PC-9 (cell line): ENCODE data around the gene PIAS1. TPM values are rescaled to one million over a fixed set of nuclear protein-coding genes. Genes with fewer than 3 reads are reported as not detected.

ENCODE experiments used
- BruUV-seq: library from RNA; stranded (reverse); fragments of 400-500 nt; replicated peaks from 2 replicates; lab custom pipeline; 2021; lab: Mats Ljungman, UMichigan
- CTCF ChIA-PET: fragments of 300-600 bp; sonication (Branson Sonifier 250); formaldehyde crosslinking; loops from one replicate; lab custom pipeline; 2022; ENCODE audit warnings: antibody characterized with exemption; lab: Charles Lee
- POLR2A ChIA-PET: fragments of 300-600 bp; sonication (Branson Sonifier 250); formaldehyde crosslinking; loops from one replicate; lab custom pipeline; 2022; ENCODE audit warnings: antibody characterized with exemption; ENCODE audit not compliant: unreplicated experiment; lab: Charles Lee
- DNase-seq, 2 experiments: peaks; one replicate each; pipeline versions ENCODE4 v3.0.0 to v3.0.0-alpha.2; 2015 to 2022; ENCODE audit warnings: mixed read lengths in 1 of 2
- H2AFZ ChIP-seq: fragments of 200-600 bp; sonication (generic); 2 replicates; pipeline ENCODE4 v1.8.1; 2017; ENCODE audit warnings: antibody characterized with exemption
- H3F3A ChIP-seq: fragments of 200-600 bp; sonication (generic); 2 replicates; pipeline ENCODE4 v1.8.1; 2017; ENCODE audit warnings: antibody characterized with exemption, mild to moderate bottlenecking, low read depth; ENCODE audit not compliant: insufficient read depth
- H3K27ac ChIP-seq: fragments of 200-600 bp; sonication (generic); 2 replicates; pipeline ENCODE4 v1.6.1; 2016; ENCODE audit warnings: mixed run types
- H3K27me3 ChIP-seq: fragments of 200-600 bp; sonication (generic); 2 replicates; pipeline ENCODE4 v1.6.1; 2016; ENCODE audit warnings: low read depth, mixed run types; ENCODE audit not compliant: insufficient read depth
- H3K36me3 ChIP-seq: fragments of 200-600 bp; sonication (generic); 2 replicates; pipeline ENCODE4 v1.6.1; 2016; ENCODE audit warnings: low read depth, mixed run types
- H3K4me1 ChIP-seq: fragments of 200-600 bp; sonication (generic); replicated peaks from 2 replicates; pipeline ENCODE4 v1.6.1; 2016; ENCODE audit warnings: mixed run types; ENCODE audit not compliant: insufficient read depth
- H3K4me2 ChIP-seq: fragments of 200-600 bp; sonication (generic); 2 replicates; pipeline ENCODE4 v1.6.1; 2017; ENCODE audit warnings: mixed run types
- H3K4me3 ChIP-seq: fragments of 200-600 bp; sonication (generic); 2 replicates; pipeline ENCODE4 v1.6.1; 2016; ENCODE audit warnings: mixed run types
- H3K79me2 ChIP-seq: fragments of 200-600 bp; sonication (generic); 2 replicates; pipeline ENCODE4 v1.6.1; 2017; ENCODE audit warnings: low read depth, mixed run types
- H3K9me2 ChIP-seq: fragments of 200-600 bp; sonication (generic); 2 replicates; pipeline ENCODE4 v1.8.1; 2017; ENCODE audit warnings: mild to moderate bottlenecking; ENCODE audit not compliant: insufficient read depth
- H3K9me3 ChIP-seq: fragments of 200-600 bp; sonication (generic); 2 replicates; pipeline ENCODE4 v1.8.1; 2016; ENCODE audit warnings: low read depth; ENCODE audit not compliant: insufficient read depth
- H4K20me1 ChIP-seq: fragments of 200-600 bp; sonication (generic); 2 replicates; pipeline ENCODE4 v1.8.1; 2017; ENCODE audit not compliant: insufficient read depth
- EZH2 ChIP-seq: fragments of 200-600 bp; sonication (generic); IDR thresholded peaks from 2 replicates; pipeline ENCODE4 v1.8.0; 2017; ENCODE audit warnings: antibody characterized with exemption, low read depth
- intact Hi-C: fragments of 100-400 bp; cut with micrococcal nuclease; formaldehyde crosslinking; loops from one replicate; pipeline ENCODE4 v1.10.0; 2022; ENCODE audit not compliant: unreplicated experiment
- total RNA-seq: library from RNA; stranded (reverse); gene quantifications from 2 replicates; pipeline ENCODE4 v1.2.3, GENCODE V29; 2021
- TF ChIP-seq, protein P1 (sequence below): fragments of 200-600 bp; sonication (generic); conservative IDR thresholded peaks from 2 replicates; pipeline ENCODE4 v1.6.1; 2017; ENCODE audit warnings: mixed run types, antibody characterized with exemption, mild to moderate bottlenecking, moderate library complexity

Gene PIAS1
- total RNA-seq, 1 experiment from 2014 or later = 42.5 TPM

DNA sequence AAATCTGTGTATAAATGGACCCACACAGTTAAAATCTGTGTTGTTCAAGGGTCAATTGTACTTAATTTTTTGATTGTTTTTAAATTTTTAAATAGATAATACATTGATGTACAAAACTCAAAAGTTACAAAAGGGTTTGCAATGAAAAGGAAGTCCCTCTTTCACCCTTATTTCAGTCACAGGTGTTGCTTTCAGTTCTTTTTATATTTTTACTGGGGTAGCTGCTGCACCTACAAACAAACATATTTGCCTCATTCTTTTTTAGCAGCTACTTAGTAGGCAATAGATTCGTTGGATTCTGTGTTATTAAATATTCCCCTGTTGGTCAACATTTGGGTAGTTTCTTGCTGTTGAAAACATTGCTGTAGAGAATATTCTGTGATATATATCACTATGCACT, 44.4 kb downstream of the PIAS1 start:
- intact Hi-C loops = no loop called here
- no peaks in the 10 kb centered on the region for H3K27me3 ChIP-seq
- H3K79me2 ChIP-seq = peaks cover 55% of the 10 kb centered on the region
- no peak overlapping the region for H3K4me3 ChIP-seq
- H3K27ac ChIP-seq = no peak overlapping the region
- no peak for DNase-seq
- no TSS peak for BruUV-seq
- H4K20me1 ChIP-seq = peaks cover 12% of the 10 kb centered on the region; the same call in 1 of the 2 replicates
- no peak for TF ChIP-seq EZH2
- TF ChIP-seq, protein P1, sequence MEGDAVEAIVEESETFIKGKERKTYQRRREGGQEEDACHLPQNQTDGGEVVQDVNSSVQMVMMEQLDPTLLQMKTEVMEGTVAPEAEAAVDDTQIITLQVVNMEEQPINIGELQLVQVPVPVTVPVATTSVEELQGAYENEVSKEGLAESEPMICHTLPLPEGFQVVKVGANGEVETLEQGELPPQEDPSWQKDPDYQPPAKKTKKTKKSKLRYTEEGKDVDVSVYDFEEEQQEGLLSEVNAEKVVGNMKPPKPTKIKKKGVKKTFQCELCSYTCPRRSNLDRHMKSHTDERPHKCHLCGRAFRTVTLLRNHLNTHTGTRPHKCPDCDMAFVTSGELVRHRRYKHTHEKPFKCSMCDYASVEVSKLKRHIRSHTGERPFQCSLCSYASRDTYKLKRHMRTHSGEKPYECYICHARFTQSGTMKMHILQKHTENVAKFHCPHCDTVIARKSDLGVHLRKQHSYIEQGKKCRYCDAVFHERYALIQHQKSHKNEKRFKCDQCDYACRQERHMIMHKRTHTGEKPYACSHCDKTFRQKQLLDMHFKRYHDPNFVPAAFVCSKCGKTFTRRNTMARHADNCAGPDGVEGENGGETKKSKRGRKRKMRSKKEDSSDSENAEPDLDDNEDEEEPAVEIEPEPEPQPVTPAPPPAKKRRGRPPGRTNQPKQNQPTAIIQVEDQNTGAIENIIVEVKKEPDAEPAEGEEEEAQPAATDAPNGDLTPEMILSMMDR = no peak
- no peaks in the 10 kb centered on the region for H3K4me1 ChIP-seq
- H3F3A ChIP-seq = no peaks in the 10 kb centered on the region
- H3K4me2 ChIP-seq = no peak overlapping the region
- no peak overlapping the region for H2AFZ ChIP-seq
- POLR2A ChIA-PET = no interaction called here
- peaks cover 13% of the 10 kb centered on the region; the same call in 1 of the 2 replicates for H3K9me3 ChIP-seq
- H3K36me3 ChIP-seq = 0 out of 2 replicates have a peak, but pooled peaks cover 3% of the 10 kb centered on the region
- CTCF ChIA-PET = no interaction called here
- no peaks in the 10 kb centered on the region for H3K9me2 ChIP-seq

DNA sequence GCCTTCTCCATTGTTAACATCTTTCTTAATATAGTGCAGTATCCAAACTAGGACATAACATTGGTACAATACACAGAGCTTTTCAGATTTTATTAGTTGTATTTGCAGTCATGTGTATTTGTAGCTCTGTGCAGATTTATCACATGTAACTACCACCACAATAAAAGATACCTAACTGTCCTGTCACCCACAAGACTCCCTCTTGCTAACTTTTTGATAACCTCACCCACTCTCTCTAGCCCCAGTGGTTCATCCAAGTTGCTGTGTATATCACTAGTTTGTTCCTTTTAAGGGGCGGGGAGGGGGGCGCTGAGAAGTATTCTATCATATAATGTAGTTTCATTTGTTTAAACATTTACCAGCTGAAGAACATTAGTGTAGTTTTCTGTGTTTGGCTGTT, 46.1 kb downstream of the PIAS1 start:
- H3K27me3 ChIP-seq = no peaks in the 10 kb centered on the region
- H3K79me2 ChIP-seq = peaks cover 64% of the 10 kb centered on the region
- H3K9me2 ChIP-seq = no peaks in the 10 kb centered on the region
- H3K9me3 ChIP-seq = peaks cover 17% of the 10 kb centered on the region; the same call in 1 of the 2 replicates
- CTCF ChIA-PET = no interaction called here
- peaks cover 12% of the 10 kb centered on the region; the same call in 1 of the 2 replicates for H4K20me1 ChIP-seq
- no peaks in the 10 kb centered on the region for H3K4me1 ChIP-seq
- no peak overlapping the region for H3K27ac ChIP-seq
- POLR2A ChIA-PET = no interaction called here
- H3F3A ChIP-seq = no peaks in the 10 kb centered on the region
- TF ChIP-seq, protein P1 = no peak
- 0 out of 2 replicates have a peak, but pooled peaks cover 3% of the 10 kb centered on the region for H3K36me3 ChIP-seq
- no peak overlapping the region for H3K4me2 ChIP-seq
- no TSS peak for BruUV-seq
- H3K4me3 ChIP-seq = no peak overlapping the region
- intact Hi-C loops = no loop called here
- no peak overlapping the region for H2AFZ ChIP-seq
- DNase-seq = no peak

DNA sequence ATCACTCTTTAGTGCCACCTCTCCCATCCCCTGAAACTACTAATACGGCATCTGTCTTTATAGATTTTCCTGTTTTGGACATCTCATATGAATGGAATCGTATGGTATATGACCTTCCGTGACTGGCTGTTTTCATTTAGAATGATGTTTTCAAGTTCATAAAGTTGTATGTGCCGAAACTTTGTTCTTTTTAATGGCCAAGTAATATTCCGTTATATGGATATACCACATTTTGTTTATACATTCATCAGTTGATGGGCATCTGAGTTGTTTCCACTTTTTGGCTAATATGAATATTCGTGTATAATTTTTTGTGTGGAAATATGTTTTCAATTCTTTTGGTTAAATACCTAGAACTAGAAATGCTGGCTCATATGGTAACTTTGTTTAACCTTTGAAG, 49.5 kb downstream of the PIAS1 start:
- Histone ChIP-seq H3K9me3 (0 out of 2 replicates have a peak, but pooled peaks cover 6% of the 10 kb centered on the region), H4K20me1 (peaks cover 12% of the 10 kb centered on the region; the same call in 1 of the 2 replicates), H3K9me2 (no peaks in the 10 kb centered on the region), H3K79me2 (peaks cover 42% of the 10 kb centered on the region), H3K4me2 (no peak overlapping the region), H3K4me3 (no peak overlapping the region), H3K27ac (no peak overlapping the region), H3F3A (no peaks in the 10 kb centered on the region), H3K27me3 (no peaks in the 10 kb centered on the region), H2AFZ (no peak overlapping the region), H3K4me1 (no peaks in the 10 kb centered on the region), H3K36me3 (no peaks in the 10 kb centered on the region)
- no peak for DNase-seq
- CTCF ChIA-PET = no interaction called here
- TF ChIP-seq, protein P1 = no peak
- TF ChIP-seq EZH2 = no peak
- intact Hi-C loops = no loop called here
- no TSS peak for BruUV-seq
- POLR2A ChIA-PET = no interaction called here
